HepG2 (cell line): ENCODE data around the gene IQCC. TPM values are rescaled to one million over a fixed set of nuclear protein-coding genes. Genes with fewer than 3 reads are reported as not detected.

ENCODE experiments used
- CHCHD3 ChIP-seq: sonication (generic); formaldehyde crosslinking; IDR thresholded peaks from 2 replicates; pipeline ENCODE4 v1.8.0; 2022; ENCODE audit warnings: mild to moderate bottlenecking, missing genetic modification reagents, moderate library complexity
- ELF1 ChIP-seq: sonication (generic); formaldehyde crosslinking; IDR thresholded peaks from 2 replicates; pipeline ENCODE4 v1.4.0; 2020; ENCODE audit warnings: missing genetic modification reagents
- ELF3 ChIP-seq: IDR thresholded peaks from 2 replicates; pipeline ENCODE4 v1.6.1; 2016; ENCODE audit warnings: missing genetic modification reagents, missing compliant biosample characterization
- MZF1 ChIP-seq: sonication (generic); formaldehyde crosslinking; IDR thresholded peaks from 2 replicates; pipeline ENCODE4 v1.8.1; 2023; ENCODE audit warnings: mild to moderate bottlenecking, missing genetic modification reagents, borderline replicate concordance
- NCOA5 ChIP-seq: sonication (generic); formaldehyde crosslinking; IDR thresholded peaks from 2 replicates; pipeline ENCODE4 v1.4.0; 2020; ENCODE audit warnings: missing genetic modification reagents
- PBX3 ChIP-seq: sonication (generic); formaldehyde crosslinking; IDR thresholded peaks from 2 replicates; pipeline ENCODE4 v1.8.1; 2023; ENCODE audit warnings: missing genetic modification reagents, inconsistent platforms, borderline replicate concordance
- RARG ChIP-seq: sonication (generic); formaldehyde crosslinking; IDR thresholded peaks from 2 replicates; pipeline ENCODE4 v1.4.0; 2020; ENCODE audit warnings: low read depth, mild to moderate bottlenecking, missing genetic modification reagents
- SAFB2 ChIP-seq: sonication (generic); formaldehyde crosslinking; IDR thresholded peaks from 2 replicates; pipeline ENCODE4 v1.5.1; 2020; ENCODE audit warnings: missing genetic modification reagents, low read depth, mild to moderate bottlenecking, borderline replicate concordance
- TAF1 ChIP-seq: sonication (generic); formaldehyde crosslinking; IDR thresholded peaks from 2 replicates; pipeline ENCODE4 v1.4.0; 2020; ENCODE audit warnings: missing genetic modification reagents
- THAP7 ChIP-seq: sonication (generic); formaldehyde crosslinking; IDR thresholded peaks from 2 replicates; pipeline ENCODE4 v1.8.1; 2023; ENCODE audit warnings: mild to moderate bottlenecking, missing genetic modification reagents
- TSC22D2 ChIP-seq: sonication (generic); formaldehyde crosslinking; IDR thresholded peaks from 2 replicates; pipeline ENCODE4 v1.5.1; 2020; ENCODE audit warnings: missing genetic modification reagents, mild to moderate bottlenecking, borderline replicate concordance
- ZFP37 ChIP-seq: sonication (generic); formaldehyde crosslinking; IDR thresholded peaks from 2 replicates; pipeline ENCODE4 v1.4.0; 2020; ENCODE audit warnings: missing genetic modification reagents, borderline replicate concordance
- ZNF451 ChIP-seq: sonication (generic); formaldehyde crosslinking; IDR thresholded peaks from 2 replicates; pipeline ENCODE4 v1.5.0; 2020; ENCODE audit warnings: mild to moderate bottlenecking, missing genetic modification reagents
- ZNF709 ChIP-seq: sonication (generic); formaldehyde crosslinking; IDR thresholded peaks from 2 replicates; pipeline ENCODE4 v1.5.0; 2020; ENCODE audit warnings: mild to moderate bottlenecking, missing genetic modification reagents
- ZNF773 ChIP-seq: sonication (generic); formaldehyde crosslinking; IDR thresholded peaks from 2 replicates; pipeline ENCODE4 v1.4.0; 2020; ENCODE audit warnings: missing genetic modification reagents, borderline replicate concordance
- ZSCAN12 ChIP-seq: sonication (generic); formaldehyde crosslinking; IDR thresholded peaks from 2 replicates; pipeline ENCODE4 v1.9.0; 2021; ENCODE audit warnings: mild to moderate bottlenecking, missing genetic modification reagents
- polyA plus RNA-seq, 8 experiments: library from polyadenylated mRNA; depleted of rRNA in 3 of 8; stranded (reverse) in 7 of 8; unstranded in 1 of 8; fragments of >200 nt; fragmentation: Illumina TruSeq in 4 of 8; extraction: Trizol in 4 of 8; gene quantifications; 2 replicates each; pipeline versions ENCODE4 v1.2.1 to v1.2.3, GENCODE V29; 2011 to 2016; ENCODE audit warnings: low read depth in 4 of 8, missing spikeins in 1 of 8, mixed read lengths in 1 of 8; ENCODE audit not compliant: insufficient read depth in 1 of 8
- total RNA-seq, 5 experiments: library from RNA; depleted of rRNA; stranded (reverse); fragments of >200 nt; fragmentation: Illumina TruSeq; extraction: Trizol; gene quantifications; 2 replicates each; pipeline ENCODE4 v1.2.3, GENCODE V29; 2016; ENCODE audit warnings: low read depth in 1 of 5
- TF ChIP-seq, protein P1 (sequence below): sonication (generic); formaldehyde crosslinking; IDR thresholded peaks from 2 replicates; pipeline ENCODE4 v1.4.0; 2020; ENCODE audit warnings: missing genetic modification reagents
- TF ChIP-seq, protein P2 (sequence below): sonication (generic); formaldehyde crosslinking; IDR thresholded peaks from 2 replicates; pipeline ENCODE4 v1.9.0; 2021; ENCODE audit warnings: missing genetic modification reagents, borderline replicate concordance
- TF ChIP-seq, protein P3 (sequence below): sonication (generic); formaldehyde crosslinking; IDR thresholded peaks from 2 replicates; pipeline ENCODE4 v1.4.0; 2020; ENCODE audit warnings: low read depth, mild to moderate bottlenecking, missing genetic modification reagents
- TF ChIP-seq, protein P4 (sequence below), 2 experiments: sonication (generic) in 1 of 2; formaldehyde crosslinking in 1 of 2; IDR thresholded peaks; 2 replicates each; pipeline versions ENCODE4 v1.5.1 to v1.6.1; 2011 to 2020; ENCODE audit warnings: borderline replicate concordance in 1 of 2, low read depth in 1 of 2, low read length in 1 of 2, mild to moderate bottlenecking in 1 of 2, missing genetic modification reagents in 1 of 2, moderate library complexity in 1 of 2

The IQCC gene
- total and polyA plus RNA-seq, 2 of the 13 experiments (the other 11 are each of a cell fraction or from before 2014, with no cell fraction given): 1.7 to 3.0 TPM

DNA sequence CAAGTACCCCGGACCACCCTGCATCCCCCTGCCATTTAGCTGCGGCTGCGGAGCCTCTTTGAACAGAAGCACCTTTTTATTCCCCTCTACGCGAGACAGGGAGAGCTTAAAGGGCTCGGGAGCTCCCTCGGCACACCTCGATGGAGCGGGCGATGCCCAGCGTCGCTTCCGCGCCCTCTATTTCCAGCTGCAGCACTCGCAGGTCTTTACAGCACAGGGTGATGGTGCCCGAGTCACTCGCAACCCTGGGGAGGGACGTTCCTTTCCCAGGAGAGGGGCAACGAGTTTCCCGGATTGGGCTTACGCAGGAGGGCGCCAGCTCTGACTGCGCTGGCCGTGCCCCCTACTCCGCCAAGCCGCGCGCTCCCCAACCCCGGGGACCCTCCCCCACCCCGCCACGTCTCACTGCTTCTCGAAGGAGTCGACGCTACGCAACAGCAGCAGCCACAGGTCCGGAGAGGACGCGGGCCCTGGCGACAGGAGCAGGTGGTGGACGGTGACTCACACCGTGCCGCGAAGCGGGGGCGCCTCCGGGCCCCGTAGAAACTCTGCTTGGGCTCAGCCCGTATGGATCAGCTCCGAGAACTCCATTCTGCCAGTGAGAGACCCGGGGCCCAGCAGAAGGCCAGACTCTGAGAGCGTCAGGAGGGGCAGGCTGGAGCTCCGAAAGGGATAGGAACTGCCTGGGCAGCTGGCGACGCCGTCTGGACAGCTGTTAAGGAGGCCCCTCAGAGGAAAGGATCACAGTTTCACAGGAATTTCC lies 35.7 kb downstream of the IQCC start (continued):
- TF ChIP-seq THAP7 (CRISPR knock-in tag): no peak
- TF ChIP-seq CHCHD3 (CRISPR knock-in tag): no peak
- no peak for TF ChIP-seq SAFB2
- TF ChIP-seq ELF3 (CRISPR knock-in tag): no peak
- TF ChIP-seq, protein P1, sequence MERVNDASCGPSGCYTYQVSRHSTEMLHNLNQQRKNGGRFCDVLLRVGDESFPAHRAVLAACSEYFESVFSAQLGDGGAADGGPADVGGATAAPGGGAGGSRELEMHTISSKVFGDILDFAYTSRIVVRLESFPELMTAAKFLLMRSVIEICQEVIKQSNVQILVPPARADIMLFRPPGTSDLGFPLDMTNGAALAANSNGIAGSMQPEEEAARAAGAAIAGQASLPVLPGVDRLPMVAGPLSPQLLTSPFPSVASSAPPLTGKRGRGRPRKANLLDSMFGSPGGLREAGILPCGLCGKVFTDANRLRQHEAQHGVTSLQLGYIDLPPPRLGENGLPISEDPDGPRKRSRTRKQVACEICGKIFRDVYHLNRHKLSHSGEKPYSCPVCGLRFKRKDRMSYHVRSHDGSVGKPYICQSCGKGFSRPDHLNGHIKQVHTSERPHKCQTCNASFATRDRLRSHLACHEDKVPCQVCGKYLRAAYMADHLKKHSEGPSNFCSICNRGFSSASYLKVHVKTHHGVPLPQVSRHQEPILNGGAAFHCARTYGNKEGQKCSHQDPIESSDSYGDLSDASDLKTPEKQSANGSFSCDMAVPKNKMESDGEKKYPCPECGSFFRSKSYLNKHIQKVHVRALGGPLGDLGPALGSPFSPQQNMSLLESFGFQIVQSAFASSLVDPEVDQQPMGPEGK: peak; percentile 45; the same call in 1 of the 2 replicates
- TF ChIP-seq, protein P2, sequence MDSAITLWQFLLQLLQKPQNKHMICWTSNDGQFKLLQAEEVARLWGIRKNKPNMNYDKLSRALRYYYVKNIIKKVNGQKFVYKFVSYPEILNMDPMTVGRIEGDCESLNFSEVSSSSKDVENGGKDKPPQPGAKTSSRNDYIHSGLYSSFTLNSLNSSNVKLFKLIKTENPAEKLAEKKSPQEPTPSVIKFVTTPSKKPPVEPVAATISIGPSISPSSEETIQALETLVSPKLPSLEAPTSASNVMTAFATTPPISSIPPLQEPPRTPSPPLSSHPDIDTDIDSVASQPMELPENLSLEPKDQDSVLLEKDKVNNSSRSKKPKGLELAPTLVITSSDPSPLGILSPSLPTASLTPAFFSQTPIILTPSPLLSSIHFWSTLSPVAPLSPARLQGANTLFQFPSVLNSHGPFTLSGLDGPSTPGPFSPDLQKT: no peak
- no peak for TF ChIP-seq MZF1 (CRISPR knock-in tag)
- TF ChIP-seq, protein P3, sequence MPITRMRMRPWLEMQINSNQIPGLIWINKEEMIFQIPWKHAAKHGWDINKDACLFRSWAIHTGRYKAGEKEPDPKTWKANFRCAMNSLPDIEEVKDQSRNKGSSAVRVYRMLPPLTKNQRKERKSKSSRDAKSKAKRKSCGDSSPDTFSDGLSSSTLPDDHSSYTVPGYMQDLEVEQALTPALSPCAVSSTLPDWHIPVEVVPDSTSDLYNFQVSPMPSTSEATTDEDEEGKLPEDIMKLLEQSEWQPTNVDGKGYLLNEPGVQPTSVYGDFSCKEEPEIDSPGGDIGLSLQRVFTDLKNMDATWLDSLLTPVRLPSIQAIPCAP: peak; percentile 77; the same call in 1 of the 2 replicates
- TF ChIP-seq ZNF709 (CRISPR knock-in tag): no peak
- no peak for TF ChIP-seq ZSCAN12 (CRISPR knock-in tag)
- TF ChIP-seq, protein P4, sequence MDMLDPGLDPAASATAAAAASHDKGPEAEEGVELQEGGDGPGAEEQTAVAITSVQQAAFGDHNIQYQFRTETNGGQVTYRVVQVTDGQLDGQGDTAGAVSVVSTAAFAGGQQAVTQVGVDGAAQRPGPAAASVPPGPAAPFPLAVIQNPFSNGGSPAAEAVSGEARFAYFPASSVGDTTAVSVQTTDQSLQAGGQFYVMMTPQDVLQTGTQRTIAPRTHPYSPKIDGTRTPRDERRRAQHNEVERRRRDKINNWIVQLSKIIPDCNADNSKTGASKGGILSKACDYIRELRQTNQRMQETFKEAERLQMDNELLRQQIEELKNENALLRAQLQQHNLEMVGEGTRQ (IDR thresholded peaks at IDR 0.05; ENCODE audit: low read depth, low read length): no peak
- TF ChIP-seq, protein P4 (CRISPR knock-in tag; IDR thresholded peaks at IDR 0.05; ENCODE audit: borderline replicate concordance): no peak
- no peak for TF ChIP-seq RARG (CRISPR knock-in tag)
- TF ChIP-seq TSC22D2: 0 out of 2 replicates have a peak, but pooled peaks have one; percentile 55
- no peak for TF ChIP-seq NCOA5 (CRISPR knock-in tag)
- no peak for TF ChIP-seq ZNF773
- TF ChIP-seq ELF1: no peak
- no peak for TF ChIP-seq ZFP37
- no peak for TF ChIP-seq TAF1 (CRISPR knock-in tag)
- TF ChIP-seq ZNF451 (CRISPR knock-in tag): peak; percentile 67; the same call in 1 of the 2 replicates
- TF ChIP-seq PBX3 (CRISPR knock-in tag): no peak
